ENCODE data around the gene GPR158.

GPR158 gene

DNA sequence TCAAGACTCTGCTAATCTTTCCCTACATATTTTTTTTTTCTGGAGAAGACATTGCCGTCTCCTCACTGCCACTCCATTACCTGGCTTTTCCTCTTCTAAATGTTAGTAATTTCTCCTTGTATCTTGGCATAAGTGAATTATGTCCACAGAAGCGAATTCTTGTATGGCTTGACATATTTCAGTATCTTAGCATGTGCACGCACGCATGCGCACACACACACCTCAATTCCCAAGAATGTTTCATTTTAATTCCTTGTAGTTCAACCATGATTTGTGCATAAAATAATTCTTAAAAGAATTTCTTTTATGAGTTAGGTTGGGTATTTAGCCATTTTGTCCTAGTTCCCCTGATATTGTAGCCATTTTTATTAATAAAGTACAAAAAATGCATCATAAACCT is 458.0 kb downstream of the GPR158 start:
- Histone ChIP-seq H3K9me3 (ENCODE audit: control insufficient read depth, low read length) (no peaks in the 10 kb centered on the region), H3K4me3 (ENCODE audit: low read length) (no peak overlapping the region), H3K9ac (ENCODE audit: low read length) (no peak overlapping the region), H3K4me1 (ENCODE audit: control insufficient read depth, insufficient read depth, low read length) (no peaks in the 10 kb centered on the region), H3K36me3 (ENCODE audit: control insufficient read depth, insufficient read depth, low read length) (no peaks in the 10 kb centered on the region), H3K27me3 (ENCODE audit: control insufficient read depth, insufficient read depth, low read length) (no peaks in the 10 kb centered on the region)

DNA sequence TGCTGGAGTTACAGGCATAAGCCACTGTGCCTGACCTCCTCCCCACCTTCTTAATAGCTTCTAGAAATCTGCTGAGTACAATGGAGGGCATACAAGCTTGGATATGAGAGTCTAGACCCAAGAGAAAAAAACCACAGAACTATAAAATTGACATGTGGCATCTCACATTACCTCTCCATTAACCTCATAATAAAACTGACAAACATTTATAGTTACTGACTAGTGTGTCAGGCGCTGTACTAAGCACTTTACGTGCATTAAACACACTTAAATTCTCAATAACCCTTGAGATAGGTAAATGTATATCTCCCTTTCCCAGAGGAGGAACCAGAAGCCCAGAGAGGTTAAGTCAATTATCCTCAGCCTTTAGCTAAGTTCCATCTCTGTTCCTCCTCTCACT is 458.7 kb downstream of the GPR158 start:
- H3K4me3 ChIP-seq (ENCODE audit: low read length) = no peak overlapping the region
- no peaks in the 10 kb centered on the region for H3K27me3 ChIP-seq (ENCODE audit: control insufficient read depth, insufficient read depth, low read length)
- no peak overlapping the region for H3K9ac ChIP-seq (ENCODE audit: low read length)
- H3K9me3 ChIP-seq (ENCODE audit: control insufficient read depth, low read length) = no peaks in the 10 kb centered on the region
- H3K36me3 ChIP-seq (ENCODE audit: control insufficient read depth, insufficient read depth, low read length) = no peaks in the 10 kb centered on the region
- no peaks in the 10 kb centered on the region for H3K4me1 ChIP-seq (ENCODE audit: control insufficient read depth, insufficient read depth, low read length)

DNA sequence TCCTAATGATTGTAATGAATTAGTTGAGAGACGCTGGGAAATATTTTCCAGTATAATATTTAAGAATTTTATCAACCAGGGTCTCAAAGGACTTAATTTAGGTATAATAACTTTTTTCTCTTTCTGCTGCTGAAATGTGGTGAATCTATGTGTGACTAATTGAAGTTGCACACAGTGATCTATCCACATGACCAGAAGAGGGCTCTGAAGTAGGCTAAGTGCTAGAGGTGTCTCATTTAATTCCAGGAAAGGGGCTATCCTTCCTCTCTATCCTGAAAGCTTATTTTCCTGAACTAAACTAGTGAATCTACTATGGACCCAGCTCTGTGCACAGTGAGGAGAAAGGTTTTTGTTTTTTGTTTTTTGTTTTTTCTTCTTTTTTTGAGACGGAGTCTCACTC is 464.8 kb downstream of the GPR158 start:
- Histone ChIP-seq H3K36me3 (ENCODE audit: control insufficient read depth, insufficient read depth, low read length) (no peaks in the 10 kb centered on the region), H3K27me3 (ENCODE audit: control insufficient read depth, insufficient read depth, low read length) (no peaks in the 10 kb centered on the region), H3K4me3 (ENCODE audit: low read length) (no peak overlapping the region), H3K9ac (ENCODE audit: low read length) (no peak overlapping the region), H3K4me1 (ENCODE audit: control insufficient read depth, insufficient read depth, low read length) (no peaks in the 10 kb centered on the region), H3K9me3 (ENCODE audit: control insufficient read depth, low read length) (no peaks in the 10 kb centered on the region)

GRCh38 chr10:25641595-25641994 is 466.8 kb downstream of the GPR158 start:
- no peak overlapping the region for H3K4me3 ChIP-seq (ENCODE audit: low read length)
- H3K4me1 ChIP-seq (ENCODE audit: control insufficient read depth, insufficient read depth, low read length) = no peaks in the 10 kb centered on the region
- no peaks in the 10 kb centered on the region for H3K36me3 ChIP-seq (ENCODE audit: control insufficient read depth, insufficient read depth, low read length)
- no peak overlapping the region for H3K9ac ChIP-seq (ENCODE audit: low read length)
- no peaks in the 10 kb centered on the region for H3K9me3 ChIP-seq (ENCODE audit: control insufficient read depth, low read length)
- no peaks in the 10 kb centered on the region for H3K27me3 ChIP-seq (ENCODE audit: control insufficient read depth, insufficient read depth, low read length)

DNA sequence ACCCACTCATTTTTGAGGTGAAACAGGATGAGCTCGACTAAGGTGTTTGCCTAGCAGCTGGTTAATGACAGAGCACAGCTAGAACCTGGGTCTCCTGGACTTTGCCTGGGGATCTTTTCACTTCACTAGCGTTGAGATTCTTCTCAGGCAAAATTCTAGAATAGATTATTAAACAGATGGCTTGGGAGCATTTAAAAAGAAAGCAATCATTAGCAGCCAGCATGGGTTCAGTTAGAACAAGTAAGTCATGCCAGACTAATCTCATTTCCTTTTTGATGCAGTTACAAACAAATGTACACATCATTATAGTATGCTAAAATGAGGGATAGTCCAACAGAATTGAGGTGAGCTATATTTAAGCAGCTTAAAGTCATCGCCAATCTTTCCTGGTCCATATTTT is 467.9 kb downstream of the GPR158 start:
- H3K9me3 ChIP-seq (ENCODE audit: control insufficient read depth, low read length) = no peaks in the 10 kb centered on the region
- no peaks in the 10 kb centered on the region for H3K36me3 ChIP-seq (ENCODE audit: control insufficient read depth, insufficient read depth, low read length)
- H3K9ac ChIP-seq (ENCODE audit: low read length) = no peak overlapping the region
- H3K4me3 ChIP-seq (ENCODE audit: low read length) = no peak overlapping the region
- no peaks in the 10 kb centered on the region for H3K27me3 ChIP-seq (ENCODE audit: control insufficient read depth, insufficient read depth, low read length)
- no peaks in the 10 kb centered on the region for H3K4me1 ChIP-seq (ENCODE audit: control insufficient read depth, insufficient read depth, low read length)

DNA sequence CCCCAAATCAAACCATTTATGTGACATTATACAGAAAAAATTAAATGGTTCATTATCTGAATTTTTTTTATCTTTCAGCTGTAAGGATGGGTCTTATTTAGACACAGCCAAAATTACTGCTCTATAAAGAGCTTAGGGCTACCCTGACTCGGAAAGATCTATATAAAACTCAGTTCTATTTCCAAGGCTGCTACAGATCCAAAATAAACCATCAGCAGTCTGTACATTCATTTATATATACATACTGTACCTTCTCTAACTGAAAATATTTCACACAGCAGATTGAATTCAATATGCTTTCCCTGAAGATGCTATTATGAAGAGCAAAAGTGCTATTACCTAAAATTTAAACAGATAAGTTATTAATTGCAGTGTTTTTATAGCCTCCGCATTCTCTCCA is 471.6 kb downstream of the GPR158 start:
- Histone ChIP-seq H3K4me1 (ENCODE audit: control insufficient read depth, insufficient read depth, low read length) (no peaks in the 10 kb centered on the region), H3K27me3 (ENCODE audit: control insufficient read depth, insufficient read depth, low read length) (no peaks in the 10 kb centered on the region), H3K9ac (ENCODE audit: low read length) (no peak overlapping the region), H3K4me3 (ENCODE audit: low read length) (no peak overlapping the region), H3K36me3 (ENCODE audit: control insufficient read depth, insufficient read depth, low read length) (no peaks in the 10 kb centered on the region), H3K9me3 (ENCODE audit: control insufficient read depth, low read length) (no peaks in the 10 kb centered on the region)

DNA sequence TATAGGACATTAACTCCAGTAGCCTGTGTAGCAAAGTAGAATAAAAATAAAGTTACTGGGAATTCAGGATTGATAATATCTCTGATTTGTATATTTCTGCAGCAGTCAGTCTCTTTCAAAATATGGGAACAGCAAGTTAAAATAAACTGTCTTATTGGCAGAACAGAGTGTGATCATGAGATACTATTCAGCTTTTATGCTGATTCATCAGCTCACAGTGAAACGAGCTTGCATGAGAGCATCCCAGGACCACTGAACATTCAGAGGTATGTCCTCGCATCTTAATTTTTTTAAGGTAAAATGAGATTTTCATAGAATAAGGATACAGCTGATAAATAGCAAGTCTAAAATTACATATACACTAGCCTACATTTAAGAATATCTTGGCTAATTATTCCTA is 476.7 kb downstream of the GPR158 start:
- Histone ChIP-seq H3K9ac (ENCODE audit: low read length) (no peak overlapping the region), H3K9me3 (ENCODE audit: control insufficient read depth, low read length) (no peaks in the 10 kb centered on the region), H3K36me3 (ENCODE audit: control insufficient read depth, insufficient read depth, low read length) (no peaks in the 10 kb centered on the region), H3K4me3 (ENCODE audit: low read length) (no peak overlapping the region), H3K27me3 (ENCODE audit: control insufficient read depth, insufficient read depth, low read length) (no peaks in the 10 kb centered on the region), H3K4me1 (ENCODE audit: control insufficient read depth, insufficient read depth, low read length) (no peaks in the 10 kb centered on the region)

Measured in mucosa of stomach (tissue), 1 donor.